GM23338 (cell line): ENCODE results near the gene YJEFN3. TPM values are rescaled to one million over a fixed set of nuclear protein-coding genes. Genes with fewer than 3 reads are reported as not detected.
A peak's percentile ranks its signal among the peaks of the same experiment; 100 is the strongest.

Experiments used
- ATAC-seq: fragments of 200-7000 bp; cut with Tn5 transposase; 3 replicates; pipeline ENCODE4 v1.9.1; 2020
- DNase-seq: peaks from one replicate; pipeline ENCODE4 v3.0.0-alpha.2; 2015; ENCODE audit warnings: low spot score
- H2AFZ ChIP-seq: fragments of 200-600 bp; sonication (generic); 2 replicates; pipeline ENCODE4 v1.8.0; 2016; ENCODE audit warnings: antibody characterized with exemption, mild to moderate bottlenecking, moderate library complexity
- H3F3A ChIP-seq: fragments of 200-600 bp; sonication (generic); replicated peaks from 2 replicates; pipeline ENCODE4 v1.8.0; 2017; ENCODE audit warnings: antibody characterized with exemption, mixed run types, low read depth
- H3K27ac ChIP-seq: fragments of 200-600 bp; sonication (generic); 2 replicates; pipeline ENCODE4 v1.6.1; 2016; ENCODE audit warnings: low read depth
- H3K27me3 ChIP-seq: fragments of 200-600 bp; sonication (generic); 2 replicates; pipeline ENCODE4 v1.8.0; 2016; ENCODE audit warnings: mild to moderate bottlenecking, mixed run types, moderate library complexity; ENCODE audit not compliant: insufficient read depth
- H3K36me3 ChIP-seq: fragments of 200-600 bp; sonication (generic); 2 replicates; pipeline ENCODE4 v1.8.0; 2016; ENCODE audit warnings: mild to moderate bottlenecking; ENCODE audit not compliant: insufficient read depth
- H3K4me1 ChIP-seq: fragments of 200-600 bp; sonication (generic); 2 replicates; pipeline ENCODE4 v1.8.0; 2016; ENCODE audit warnings: mild to moderate bottlenecking, moderate library complexity; ENCODE audit not compliant: insufficient read depth
- H3K4me2 ChIP-seq: fragments of 200-600 bp; sonication (generic); 2 replicates; pipeline ENCODE4 v1.7.1; 2017; ENCODE audit warnings: mixed run types
- H3K4me3 ChIP-seq: fragments of 200-600 bp; sonication (generic); 2 replicates; pipeline ENCODE4 v1.6.1; 2016; ENCODE audit warnings: mixed run types
- H3K79me2 ChIP-seq: fragments of 200-600 bp; sonication (generic); replicated peaks from 2 replicates; pipeline ENCODE4 v1.8.0; 2017; ENCODE audit warnings: mild to moderate bottlenecking; ENCODE audit not compliant: insufficient read depth
- H3K9me2 ChIP-seq: fragments of 200-600 bp; sonication (generic); 2 replicates; pipeline ENCODE4 v1.8.0; 2017; ENCODE audit not compliant: insufficient read depth
- H4K20me1 ChIP-seq: fragments of 200-600 bp; sonication (generic); replicated peaks from 2 replicates; pipeline ENCODE4 v1.8.0; 2017; ENCODE audit warnings: mild to moderate bottlenecking; ENCODE audit not compliant: insufficient read depth
- H3K27ac Mint-ChIP-seq: 2 replicates; pipeline ENCODE4 v1.8.0; 2020; ENCODE audit warnings: inconsistent platforms, mild to moderate bottlenecking, moderate library complexity, mixed read lengths
- H3K27me3 Mint-ChIP-seq: 3 replicates; pipeline ENCODE4 v1.8.0; 2022; ENCODE audit warnings: low read depth, mild to moderate bottlenecking, moderate library complexity, mixed read lengths, inconsistent platforms; ENCODE audit not compliant: insufficient read depth, poor library complexity
- H3K36me3 Mint-ChIP-seq: 3 replicates; pipeline ENCODE4 v1.8.0; 2021; ENCODE audit warnings: low read depth, mild to moderate bottlenecking, inconsistent platforms, moderate library complexity, mixed read lengths
- H3K4me1 Mint-ChIP-seq: 3 replicates; pipeline ENCODE4 v1.8.0; 2020; ENCODE audit warnings: mild to moderate bottlenecking, inconsistent platforms, mixed read lengths
- H3K4me3 Mint-ChIP-seq: 3 replicates; pipeline ENCODE4 v1.8.0; 2021; ENCODE audit warnings: moderate library complexity, mild to moderate bottlenecking, inconsistent platforms, mixed read lengths
- H3K9me3 Mint-ChIP-seq: 3 replicates; pipeline ENCODE4 v1.8.0; 2020; ENCODE audit warnings: moderate library complexity, mild to moderate bottlenecking, inconsistent platforms, mixed read lengths
- EZH2phosphoT487 ChIP-seq: fragments of 200-600 bp; sonication (generic); IDR thresholded peaks from one replicate; pipeline ENCODE4 v1.8.1; 2018; ENCODE audit warnings: antibody characterized with exemption; ENCODE audit not compliant: unreplicated experiment
- polyA plus RNA-seq: library from polyadenylated mRNA; unstranded; fragments of >200 nt; fragmentation: Nextera tagmentation; extraction: Ambion mirVana; gene quantifications from 2 replicates; pipeline ENCODE4 v1.2.1, GENCODE V29; 2016
- total RNA-seq: library from RNA; depleted of rRNA; stranded (reverse); fragments of >200 nt; shearing (Covaris generic); gene quantifications from 2 replicates; pipeline ENCODE4 v1.2.3, GENCODE V29; 2014
- TF ChIP-seq, protein P1 (sequence below), 2 experiments: fragments of 200-600 bp in 1 of 2; sonication (generic) in 1 of 2; conservative IDR thresholded peaks; 2 replicates each; pipeline versions ENCODE4 v1.5.1 to v1.6.1; 2016 to 2017; ENCODE audit warnings: antibody characterized with exemption in 2 of 2, low read depth in 2 of 2, mild to moderate bottlenecking in 2 of 2, moderate library complexity in 1 of 2
- TF ChIP-seq, protein P2 (sequence below): fragments of 250-450 bp; sonication (Bioruptor Pico); IDR thresholded peaks from 2 replicates; pipeline ENCODE4 v1.5.0; 2020; ENCODE audit warnings: mild to moderate bottlenecking, moderate library complexity
- TF ChIP-seq, protein P3 (sequence below): IDR thresholded peaks from 2 replicates; pipeline ENCODE4 v1.6.1; 2016; ENCODE audit warnings: antibody characterized with exemption

Gene YJEFN3
- total and polyA plus RNA-seq, 2 experiments from 2014 or later = 3.5 to 6.5 TPM

DNA sequence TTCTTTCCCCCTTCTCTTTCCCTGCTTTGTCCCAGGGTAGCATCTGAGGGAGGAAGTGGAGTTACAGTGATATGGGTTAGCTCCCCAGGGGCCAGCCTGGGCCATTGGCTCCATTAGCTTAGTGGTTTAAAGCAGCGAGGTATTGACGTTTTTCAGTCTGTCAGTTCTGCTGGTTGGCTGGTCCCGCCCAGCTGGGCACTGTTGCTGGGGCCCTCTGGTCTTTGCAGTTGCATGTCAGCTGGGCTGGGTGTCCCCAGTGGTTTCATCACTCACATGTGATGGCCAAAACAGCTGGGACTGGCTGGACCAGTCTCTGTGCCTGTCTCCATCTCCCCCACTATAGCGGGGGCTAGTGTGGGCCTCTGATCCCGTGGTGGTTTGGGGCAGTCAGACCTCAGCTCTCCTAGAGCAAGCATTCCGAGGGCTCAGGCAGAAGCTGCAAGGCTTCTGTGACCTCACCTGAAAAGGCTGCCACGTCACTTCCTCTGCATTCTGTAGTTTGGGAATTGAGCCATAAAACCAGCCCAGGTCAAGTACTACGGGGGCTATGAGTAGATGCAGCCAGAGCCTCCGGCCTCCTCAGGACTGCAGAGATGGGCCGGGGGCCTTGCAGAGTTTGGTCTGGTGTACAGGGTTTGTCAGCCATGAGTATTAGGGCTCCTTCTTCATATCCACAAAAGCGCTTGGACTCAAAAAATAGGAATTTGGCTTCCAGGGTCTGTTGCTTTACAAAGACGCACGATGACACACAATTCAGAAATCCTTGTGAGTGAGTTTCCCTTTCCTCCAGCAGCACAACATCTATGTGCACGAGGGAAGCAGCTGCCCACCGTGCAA, 43.3 kb upstream of the YJEFN3 start (continued):
- TF ChIP-seq, protein P1, sequence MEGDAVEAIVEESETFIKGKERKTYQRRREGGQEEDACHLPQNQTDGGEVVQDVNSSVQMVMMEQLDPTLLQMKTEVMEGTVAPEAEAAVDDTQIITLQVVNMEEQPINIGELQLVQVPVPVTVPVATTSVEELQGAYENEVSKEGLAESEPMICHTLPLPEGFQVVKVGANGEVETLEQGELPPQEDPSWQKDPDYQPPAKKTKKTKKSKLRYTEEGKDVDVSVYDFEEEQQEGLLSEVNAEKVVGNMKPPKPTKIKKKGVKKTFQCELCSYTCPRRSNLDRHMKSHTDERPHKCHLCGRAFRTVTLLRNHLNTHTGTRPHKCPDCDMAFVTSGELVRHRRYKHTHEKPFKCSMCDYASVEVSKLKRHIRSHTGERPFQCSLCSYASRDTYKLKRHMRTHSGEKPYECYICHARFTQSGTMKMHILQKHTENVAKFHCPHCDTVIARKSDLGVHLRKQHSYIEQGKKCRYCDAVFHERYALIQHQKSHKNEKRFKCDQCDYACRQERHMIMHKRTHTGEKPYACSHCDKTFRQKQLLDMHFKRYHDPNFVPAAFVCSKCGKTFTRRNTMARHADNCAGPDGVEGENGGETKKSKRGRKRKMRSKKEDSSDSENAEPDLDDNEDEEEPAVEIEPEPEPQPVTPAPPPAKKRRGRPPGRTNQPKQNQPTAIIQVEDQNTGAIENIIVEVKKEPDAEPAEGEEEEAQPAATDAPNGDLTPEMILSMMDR (conservative IDR thresholded peaks at IDR 0.05; ENCODE audit: low read depth in 2 of 2) = no peak

DNA sequence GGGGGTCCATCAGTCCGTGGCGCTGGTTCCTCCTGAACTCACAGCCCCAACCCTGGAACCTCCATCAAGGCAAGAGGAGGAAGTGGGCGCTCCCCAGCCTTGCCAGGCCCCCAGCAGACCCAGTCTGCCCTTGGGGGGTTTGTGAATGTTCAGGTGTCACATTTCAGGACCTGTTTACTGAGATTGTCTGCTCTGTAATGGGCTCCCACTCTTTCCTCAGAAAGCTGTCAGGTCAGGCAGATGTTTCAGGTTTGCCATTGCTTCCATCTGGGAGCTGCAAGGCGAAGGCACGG, 42.8 kb upstream of the YJEFN3 start:
- H3K27me3 ChIP-seq = no peaks in the 10 kb centered on the region
- peaks cover 17% of the 10 kb centered on the region for H3K27me3 Mint-ChIP-seq
- H3K9me3 Mint-ChIP-seq = no peaks in the 10 kb centered on the region
- H3K4me1 Mint-ChIP-seq = peaks cover 67% of the 10 kb centered on the region
- TF ChIP-seq EZH2phosphoT487 = no peak
- TF ChIP-seq, protein P2, sequence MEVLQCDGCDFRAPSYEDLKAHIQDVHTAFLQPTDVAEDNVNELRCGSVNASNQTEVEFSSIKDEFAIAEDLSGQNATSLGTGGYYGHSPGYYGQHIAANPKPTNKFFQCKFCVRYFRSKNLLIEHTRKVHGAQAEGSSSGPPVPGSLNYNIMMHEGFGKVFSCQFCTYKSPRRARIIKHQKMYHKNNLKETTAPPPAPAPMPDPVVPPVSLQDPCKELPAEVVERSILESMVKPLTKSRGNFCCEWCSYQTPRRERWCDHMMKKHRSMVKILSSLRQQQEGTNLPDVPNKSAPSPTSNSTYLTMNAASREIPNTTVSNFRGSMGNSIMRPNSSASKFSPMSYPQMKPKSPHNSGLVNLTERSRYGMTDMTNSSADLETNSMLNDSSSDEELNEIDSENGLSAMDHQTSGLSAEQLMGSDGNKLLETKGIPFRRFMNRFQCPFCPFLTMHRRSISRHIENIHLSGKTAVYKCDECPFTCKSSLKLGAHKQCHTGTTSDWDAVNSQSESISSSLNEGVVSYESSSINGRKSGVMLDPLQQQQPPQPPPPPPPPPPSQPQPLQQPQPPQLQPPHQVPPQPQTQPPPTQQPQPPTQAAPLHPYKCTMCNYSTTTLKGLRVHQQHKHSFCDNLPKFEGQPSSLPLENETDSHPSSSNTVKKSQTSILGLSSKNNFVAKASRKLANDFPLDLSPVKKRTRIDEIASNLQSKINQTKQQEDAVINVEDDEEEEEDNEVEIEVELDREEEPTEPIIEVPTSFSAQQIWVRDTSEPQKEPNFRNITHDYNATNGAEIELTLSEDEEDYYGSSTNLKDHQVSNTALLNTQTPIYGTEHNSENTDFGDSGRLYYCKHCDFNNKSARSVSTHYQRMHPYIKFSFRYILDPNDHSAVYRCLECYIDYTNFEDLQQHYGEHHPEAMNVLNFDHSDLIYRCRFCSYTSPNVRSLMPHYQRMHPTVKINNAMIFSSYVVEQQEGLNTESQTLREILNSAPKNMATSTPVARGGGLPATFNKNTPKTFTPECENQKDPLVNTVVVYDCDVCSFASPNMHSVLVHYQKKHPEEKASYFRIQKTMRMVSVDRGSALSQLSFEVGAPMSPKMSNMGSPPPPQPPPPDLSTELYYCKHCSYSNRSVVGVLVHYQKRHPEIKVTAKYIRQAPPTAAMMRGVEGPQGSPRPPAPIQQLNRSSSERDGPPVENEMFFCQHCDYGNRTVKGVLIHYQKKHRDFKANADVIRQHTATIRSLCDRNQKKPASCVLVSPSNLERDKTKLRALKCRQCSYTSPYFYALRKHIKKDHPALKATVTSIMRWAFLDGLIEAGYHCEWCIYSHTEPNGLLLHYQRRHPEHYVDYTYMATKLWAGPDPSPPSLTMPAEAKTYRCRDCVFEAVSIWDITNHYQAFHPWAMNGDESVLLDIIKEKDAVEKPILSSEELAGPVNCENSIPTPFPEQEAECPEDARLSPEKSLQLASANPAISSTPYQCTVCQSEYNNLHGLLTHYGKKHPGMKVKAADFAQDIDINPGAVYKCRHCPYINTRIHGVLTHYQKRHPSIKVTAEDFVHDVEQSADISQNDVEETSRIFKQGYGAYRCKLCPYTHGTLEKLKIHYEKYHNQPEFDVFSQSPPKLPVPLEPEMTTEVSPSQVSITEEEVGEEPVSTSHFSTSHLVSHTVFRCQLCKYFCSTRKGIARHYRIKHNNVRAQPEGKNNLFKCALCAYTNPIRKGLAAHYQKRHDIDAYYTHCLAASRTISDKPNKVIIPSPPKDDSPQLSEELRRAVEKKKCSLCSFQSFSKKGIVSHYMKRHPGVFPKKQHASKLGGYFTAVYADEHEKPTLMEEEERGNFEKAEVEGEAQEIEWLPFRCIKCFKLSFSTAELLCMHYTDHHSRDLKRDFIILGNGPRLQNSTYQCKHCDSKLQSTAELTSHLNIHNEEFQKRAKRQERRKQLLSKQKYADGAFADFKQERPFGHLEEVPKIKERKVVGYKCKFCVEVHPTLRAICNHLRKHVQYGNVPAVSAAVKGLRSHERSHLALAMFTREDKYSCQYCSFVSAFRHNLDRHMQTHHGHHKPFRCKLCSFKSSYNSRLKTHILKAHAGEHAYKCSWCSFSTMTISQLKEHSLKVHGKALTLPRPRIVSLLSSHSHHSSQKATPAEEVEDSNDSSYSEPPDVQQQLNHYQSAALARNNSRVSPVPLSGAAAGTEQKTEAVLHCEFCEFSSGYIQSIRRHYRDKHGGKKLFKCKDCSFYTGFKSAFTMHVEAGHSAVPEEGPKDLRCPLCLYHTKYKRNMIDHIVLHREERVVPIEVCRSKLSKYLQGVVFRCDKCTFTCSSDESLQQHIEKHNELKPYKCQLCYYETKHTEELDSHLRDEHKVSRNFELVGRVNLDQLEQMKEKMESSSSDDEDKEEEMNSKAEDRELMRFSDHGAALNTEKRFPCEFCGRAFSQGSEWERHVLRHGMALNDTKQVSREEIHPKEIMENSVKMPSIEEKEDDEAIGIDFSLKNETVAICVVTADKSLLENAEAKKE (CRISPR knock-in tag) = no peak
- TF ChIP-seq, protein P3, sequence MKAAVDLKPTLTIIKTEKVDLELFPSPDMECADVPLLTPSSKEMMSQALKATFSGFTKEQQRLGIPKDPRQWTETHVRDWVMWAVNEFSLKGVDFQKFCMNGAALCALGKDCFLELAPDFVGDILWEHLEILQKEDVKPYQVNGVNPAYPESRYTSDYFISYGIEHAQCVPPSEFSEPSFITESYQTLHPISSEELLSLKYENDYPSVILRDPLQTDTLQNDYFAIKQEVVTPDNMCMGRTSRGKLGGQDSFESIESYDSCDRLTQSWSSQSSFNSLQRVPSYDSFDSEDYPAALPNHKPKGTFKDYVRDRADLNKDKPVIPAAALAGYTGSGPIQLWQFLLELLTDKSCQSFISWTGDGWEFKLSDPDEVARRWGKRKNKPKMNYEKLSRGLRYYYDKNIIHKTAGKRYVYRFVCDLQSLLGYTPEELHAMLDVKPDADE = no peak
- TF ChIP-seq, protein P1 (conservative IDR thresholded peaks at IDR 0.05; ENCODE audit: low read depth in 2 of 2) = no peak
- peaks cover 65% of the 10 kb centered on the region for H3K79me2 ChIP-seq
- peak overlapping the region; percentile 66; the same call in 1 of the 2 replicates for H3K27ac ChIP-seq
- no peak overlapping the region for H3K4me3 ChIP-seq
- H3K36me3 Mint-ChIP-seq = peaks cover 17% of the 10 kb centered on the region
- peaks cover 21% of the 10 kb centered on the region for H4K20me1 ChIP-seq
- peaks cover 32% of the 10 kb centered on the region for H3K4me1 ChIP-seq
- H3K9me2 ChIP-seq = no peaks in the 10 kb centered on the region
- no peak overlapping the region for H3K4me3 Mint-ChIP-seq
- no peak overlapping the region for H2AFZ ChIP-seq
- H3K27ac Mint-ChIP-seq = peak overlapping the region; percentile 73
- DNase-seq (no peak), ATAC-seq (no peak)
- H3K36me3 ChIP-seq = no peaks in the 10 kb centered on the region
- H3K4me2 ChIP-seq = no peak overlapping the region
- peaks cover 24% of the 10 kb centered on the region for H3F3A ChIP-seq
